GM19397 (cell line): ENCODE measurements around the gene DZIP1L.

Experiments
- ATAC-seq: cut with Tn5 transposase; IDR thresholded peaks from one replicate; pipeline ENCODE4 v1.9.1; 2021; ENCODE audit warnings: mild to moderate bottlenecking, moderate library complexity; ENCODE audit not compliant: unreplicated experiment

DZIP1L gene

DNA sequence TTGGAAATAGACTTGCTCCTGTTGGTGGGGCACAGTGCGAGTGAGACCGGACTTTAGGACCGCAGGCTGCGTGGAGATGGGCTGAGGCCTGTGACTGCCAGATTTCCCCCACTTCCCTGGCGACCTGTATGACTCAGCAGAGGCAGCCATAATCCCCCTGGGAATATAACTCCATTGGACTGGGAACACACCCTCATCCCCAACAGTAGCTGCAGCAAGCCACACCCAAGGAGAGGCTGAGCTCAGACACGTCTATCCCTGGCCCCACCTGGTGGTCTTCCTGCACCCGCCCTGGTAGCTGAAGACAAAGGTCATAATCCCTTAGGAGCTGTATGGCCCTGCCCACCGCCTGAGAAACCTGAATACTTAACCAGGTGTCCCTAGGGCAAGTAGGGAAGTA, 42.6 kb downstream of the DZIP1L start:
- ATAC-seq, result no peak

DNA sequence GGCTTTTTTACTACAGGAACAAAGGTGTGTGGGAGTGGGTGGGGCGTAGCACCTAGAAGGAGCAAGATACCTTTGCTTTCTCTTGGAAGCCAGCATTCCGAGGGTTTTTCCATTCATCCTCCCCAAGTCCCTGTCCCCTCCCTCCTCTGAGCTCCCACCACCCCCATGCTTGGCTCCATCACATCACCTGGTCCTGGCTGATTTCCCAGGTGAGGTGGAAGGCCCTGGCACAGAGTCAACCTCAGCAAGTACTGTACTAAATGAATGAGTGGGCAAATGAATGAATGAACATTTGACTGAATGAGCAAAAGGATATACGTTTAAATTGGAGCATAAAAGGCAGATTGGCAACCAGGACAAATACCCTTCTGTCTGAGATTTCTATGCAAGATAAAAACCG, 45.4 kb downstream of the DZIP1L start:
- no peak for ATAC-seq

DNA sequence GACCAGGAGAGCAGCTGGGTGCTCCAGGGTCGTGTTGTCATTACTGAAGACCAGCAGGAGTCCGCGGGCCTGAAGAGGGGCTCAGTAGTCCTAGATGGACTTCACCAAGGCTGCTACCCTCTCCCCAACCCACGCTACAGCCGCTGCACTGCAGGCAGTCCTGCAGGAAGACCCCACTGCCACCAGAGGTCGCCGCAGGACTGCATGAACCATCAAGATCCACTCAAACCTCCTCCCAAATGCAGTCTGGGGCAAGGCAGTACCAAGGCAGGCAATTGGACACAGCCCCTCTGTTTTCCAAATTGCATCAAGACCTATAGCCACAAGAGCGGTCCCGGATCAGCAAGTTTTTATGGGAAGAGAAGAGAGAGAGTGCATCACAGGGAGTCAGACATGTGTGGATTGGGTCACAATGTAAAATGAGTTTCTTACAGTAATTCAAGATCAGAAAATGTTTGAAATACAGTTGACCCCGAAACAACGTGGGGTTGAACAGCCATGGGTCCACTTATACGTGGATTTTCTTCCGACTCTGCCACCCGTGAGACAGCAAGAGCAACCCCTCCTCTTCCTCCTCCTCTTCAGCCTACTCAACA, 46.7 kb downstream of the DZIP1L start:
- peak; percentile 60 for ATAC-seq

DNA sequence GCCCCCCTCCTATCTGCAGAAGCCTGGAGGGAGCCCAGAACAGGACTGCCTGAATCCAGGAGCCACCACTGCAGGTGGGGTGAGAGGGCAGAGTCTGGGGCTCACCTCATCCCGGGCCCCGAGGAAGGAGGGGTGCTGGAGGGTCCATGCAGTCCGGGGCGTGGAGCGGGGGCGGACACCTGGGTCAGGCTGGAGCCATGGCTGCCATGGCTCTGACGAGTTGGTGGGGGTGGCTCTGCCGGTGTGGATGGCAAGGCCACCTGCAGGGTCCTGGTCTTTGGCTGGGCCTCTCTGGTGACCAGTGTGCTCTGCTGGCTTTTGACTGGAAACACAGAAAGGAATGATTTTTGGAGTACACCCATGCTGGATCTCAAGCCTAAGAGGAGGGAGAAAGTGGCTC, 47.4 kb downstream of the DZIP1L start:
- ATAC-seq, result no peak

DNA sequence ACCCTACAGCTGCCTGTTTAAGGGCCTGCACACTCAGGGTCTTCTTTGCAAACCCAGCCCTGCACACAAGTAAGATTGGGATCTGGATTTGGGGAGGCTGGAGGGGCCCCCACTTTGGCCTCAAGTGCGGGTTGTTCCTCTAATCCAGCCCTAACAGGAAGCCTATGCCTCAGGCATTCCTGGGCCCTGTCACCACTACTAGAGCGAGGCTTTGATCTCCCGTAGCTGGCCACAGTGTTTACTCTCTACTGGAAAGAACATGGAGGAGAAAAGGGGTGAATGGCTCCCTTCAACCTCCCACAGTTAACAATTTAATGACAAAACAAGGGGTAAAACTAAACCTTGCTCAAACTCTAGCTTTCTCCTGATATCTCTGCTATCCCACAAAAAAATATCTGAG, 48.4 kb downstream of the DZIP1L start:
- ATAC-seq, result no peak

DNA sequence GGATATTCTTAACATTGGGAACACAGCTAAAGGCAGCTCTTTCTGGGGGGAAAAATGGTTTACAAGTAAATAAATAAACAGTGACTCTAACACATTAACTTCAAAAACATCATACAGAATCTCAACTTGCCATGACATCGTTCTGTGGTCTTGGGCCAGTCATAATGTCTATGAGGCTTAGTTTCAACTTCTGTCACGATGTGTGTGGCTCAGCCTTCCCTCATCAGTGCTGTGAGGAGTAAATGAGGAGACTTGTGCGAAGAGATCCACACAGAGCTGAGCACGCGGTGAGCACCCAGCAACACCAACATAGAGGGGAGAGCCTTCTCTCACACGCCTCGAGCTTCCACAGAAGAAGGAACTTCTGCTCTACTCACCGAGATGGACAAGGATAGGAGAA, 49.0 kb downstream of the DZIP1L start:
- ATAC-seq, result peak; percentile 67

DNA sequence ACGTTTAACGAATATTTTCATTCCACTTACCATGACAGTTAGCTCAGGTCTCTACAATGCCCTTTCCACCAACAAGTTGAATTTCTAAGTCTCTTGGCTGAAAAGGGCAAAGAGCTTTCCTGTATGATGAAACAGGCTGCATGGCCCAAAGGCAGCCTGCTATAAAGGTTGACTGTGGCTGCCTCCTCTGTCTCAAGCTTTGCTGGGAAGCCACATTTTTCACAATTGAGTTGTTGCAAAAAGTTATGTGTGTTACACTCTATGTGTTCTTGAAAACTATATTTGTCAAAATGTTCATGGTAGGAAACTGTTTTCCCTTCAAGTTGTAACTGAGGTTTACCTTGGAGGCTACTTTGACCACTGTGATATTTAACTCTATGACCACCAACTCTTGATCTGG, 49.5 kb downstream of the DZIP1L start:
- peak; percentile 12 for ATAC-seq

DNA sequence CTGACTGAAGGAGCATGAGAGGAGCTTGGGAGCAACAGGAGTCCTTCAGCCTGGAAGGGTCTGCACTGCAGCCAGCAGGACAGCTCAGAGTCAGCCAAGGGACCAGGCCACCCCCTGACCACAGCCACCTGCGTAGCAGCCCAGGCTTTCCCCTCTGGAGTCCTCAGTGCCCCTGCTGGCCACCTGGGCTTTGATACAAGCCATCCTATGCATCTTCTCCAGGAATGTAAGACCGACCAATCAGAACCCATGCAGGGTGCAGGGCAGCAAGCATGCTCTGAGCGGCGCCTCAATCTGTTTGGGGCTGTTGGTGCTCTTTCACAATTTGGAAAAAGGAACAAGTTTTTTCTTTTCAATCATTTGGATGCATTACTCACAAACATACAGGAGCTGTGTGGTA, 52.0 kb downstream of the DZIP1L start:
- ATAC-seq, result no peak

DNA sequence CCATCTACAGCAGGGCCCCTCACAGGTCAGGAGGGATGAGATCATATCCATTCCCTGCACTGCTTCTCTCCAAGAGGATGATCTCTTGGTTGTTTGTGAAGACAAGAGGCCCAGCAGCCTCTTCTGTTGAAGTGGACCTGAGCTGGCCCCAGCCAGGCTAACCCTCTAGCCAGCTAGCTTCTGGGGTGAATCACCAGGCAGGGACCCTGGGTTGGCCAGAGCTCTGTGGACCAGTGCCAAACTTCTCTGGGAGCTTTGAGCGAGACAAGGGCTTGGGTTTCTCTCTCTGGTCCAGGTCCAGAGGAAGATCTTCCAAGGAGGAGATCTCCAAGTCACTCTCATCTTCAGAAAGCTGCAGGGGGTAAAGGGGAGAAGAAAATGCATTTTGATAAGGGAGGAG, 52.8 kb downstream of the DZIP1L start:
- no peak for ATAC-seq

DNA sequence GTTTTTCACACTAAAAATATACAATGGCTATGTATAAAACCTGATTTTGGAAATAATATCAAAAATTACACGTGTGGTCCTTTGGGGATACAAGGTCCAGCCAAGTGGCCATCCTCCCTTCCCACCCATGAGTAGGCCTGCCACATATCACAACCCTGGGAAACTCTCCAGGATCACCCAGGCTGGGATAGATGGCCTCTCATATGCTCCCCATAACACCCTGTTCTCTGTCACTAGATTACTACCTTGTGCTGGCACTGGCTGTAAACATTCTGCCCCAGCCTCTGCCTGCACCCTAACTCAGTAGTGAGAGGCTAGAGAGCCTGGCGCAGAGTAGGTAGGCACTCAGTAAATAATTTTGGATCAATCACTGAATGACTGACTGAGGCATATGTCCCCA, 53.4 kb downstream of the DZIP1L start:
- no peak for ATAC-seq

DNA sequence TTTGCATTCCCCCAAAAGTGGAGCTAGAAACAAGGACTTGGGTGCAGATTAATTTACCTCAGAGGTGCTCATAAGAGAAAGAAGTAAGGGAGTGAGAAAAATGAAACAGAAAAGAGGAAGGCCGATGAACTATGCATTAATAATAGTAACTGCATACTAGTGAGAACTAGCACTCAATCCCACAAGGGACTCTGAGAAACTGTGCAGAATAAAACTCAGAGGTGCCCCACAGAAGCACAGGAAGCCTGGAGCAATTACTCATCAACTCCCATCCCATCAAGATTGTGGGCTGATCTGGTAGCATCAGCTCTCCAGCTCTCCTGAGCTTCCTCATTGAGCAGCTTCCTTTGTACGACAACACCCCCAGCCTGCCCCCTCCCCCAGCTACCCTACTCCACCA, 54.6 kb downstream of the DZIP1L start:
- ATAC-seq, result no peak

DNA sequence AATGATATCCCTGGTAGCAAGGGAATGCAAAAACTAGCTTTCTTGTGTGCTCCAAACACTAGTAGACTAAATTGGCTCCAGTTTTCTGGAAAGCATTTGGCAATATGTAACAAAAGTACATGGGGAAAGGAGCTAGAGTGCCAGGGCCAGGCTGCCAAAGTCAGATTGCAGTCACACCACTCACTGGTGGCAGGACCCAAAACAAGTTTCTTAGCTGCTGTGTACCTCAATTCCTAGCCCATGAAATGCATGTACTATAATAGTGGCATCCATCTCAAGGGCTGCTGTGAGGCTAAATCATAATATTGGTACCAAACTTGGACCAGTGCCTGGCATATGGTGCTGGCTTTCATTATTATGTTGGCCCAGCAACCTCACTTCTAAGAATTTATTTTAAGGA, 56.1 kb downstream of the DZIP1L start:
- ATAC-seq, result no peak

DNA sequence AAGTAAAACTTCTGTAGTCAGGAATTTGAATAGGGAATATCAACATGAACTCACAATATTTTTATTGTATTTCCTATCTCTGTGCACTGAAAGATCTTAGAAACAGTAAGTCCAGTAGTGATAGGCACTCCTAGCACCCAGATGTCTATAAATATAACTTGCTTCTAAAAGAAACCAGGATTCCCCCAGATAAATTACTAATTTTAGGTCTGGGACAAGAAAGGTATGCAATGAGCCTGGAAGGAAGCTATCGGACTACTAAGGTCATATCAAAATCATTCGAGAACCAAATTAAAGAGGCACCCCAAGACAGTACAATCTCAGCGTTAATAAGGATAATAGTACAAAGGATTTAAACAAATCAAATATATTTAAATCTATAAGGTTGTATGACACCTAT, 58.0 kb downstream of the DZIP1L start:
- ATAC-seq, result no peak

DNA sequence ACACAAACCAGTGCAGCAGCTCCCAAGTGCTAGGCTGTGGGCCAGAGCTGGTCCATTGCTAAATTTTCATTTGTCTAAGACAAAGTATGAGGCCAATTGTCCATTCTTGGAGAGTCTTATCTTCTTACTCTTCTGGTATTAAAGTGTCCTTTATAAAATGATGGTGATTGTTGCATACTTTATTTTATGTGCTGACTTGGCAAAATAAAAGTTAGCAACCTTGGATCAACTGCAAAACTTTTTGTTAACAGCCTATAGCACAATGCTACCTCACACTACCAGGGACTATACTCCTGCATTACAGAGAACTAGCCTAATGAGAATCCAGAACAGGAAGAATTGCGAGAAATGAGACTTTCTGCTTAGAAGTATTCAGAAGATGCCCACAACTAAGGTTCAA, 61.4 kb downstream of the DZIP1L start:
- no peak for ATAC-seq

DNA sequence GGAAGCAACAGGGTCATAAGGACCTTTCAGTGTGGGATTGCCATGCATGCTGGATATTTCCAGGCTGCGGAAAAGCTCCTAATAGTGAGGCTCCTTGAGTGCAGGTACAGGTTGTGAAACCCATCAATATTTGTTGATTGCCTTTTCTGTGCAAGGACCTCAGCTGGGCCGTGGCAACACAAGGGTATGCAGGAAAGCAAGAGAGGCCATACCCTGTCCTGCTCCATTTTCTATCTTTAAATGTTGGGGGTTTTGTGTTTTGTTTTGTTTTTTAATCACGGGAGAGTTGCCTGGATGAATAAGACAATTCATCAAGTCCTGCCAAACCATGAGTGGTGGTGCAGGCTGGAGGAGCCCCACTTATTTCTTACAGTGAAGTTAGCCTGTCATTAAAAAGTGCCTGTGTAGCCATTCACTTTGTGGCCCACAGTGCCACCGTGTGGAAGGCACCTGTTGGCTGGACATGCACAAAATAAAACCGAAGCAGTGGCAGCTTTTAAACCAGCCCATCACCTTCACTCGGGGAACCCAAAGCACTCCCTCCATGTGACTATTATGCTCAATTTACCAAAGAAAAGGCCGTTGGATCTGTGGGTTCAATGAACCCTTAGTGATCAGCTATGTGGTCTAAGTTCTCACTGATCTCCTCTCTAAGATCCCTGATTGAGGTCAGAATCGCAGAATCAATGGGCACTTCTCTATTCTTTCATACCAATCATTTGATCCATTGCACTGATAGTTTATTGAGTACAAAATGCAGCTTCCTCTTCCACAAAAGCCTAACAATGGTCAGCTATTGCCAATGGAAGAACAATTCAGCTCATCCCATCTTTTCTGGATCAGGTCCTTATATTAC, 63.2 kb downstream of the DZIP1L start:
- ATAC-seq, result peak; percentile 77

DNA sequence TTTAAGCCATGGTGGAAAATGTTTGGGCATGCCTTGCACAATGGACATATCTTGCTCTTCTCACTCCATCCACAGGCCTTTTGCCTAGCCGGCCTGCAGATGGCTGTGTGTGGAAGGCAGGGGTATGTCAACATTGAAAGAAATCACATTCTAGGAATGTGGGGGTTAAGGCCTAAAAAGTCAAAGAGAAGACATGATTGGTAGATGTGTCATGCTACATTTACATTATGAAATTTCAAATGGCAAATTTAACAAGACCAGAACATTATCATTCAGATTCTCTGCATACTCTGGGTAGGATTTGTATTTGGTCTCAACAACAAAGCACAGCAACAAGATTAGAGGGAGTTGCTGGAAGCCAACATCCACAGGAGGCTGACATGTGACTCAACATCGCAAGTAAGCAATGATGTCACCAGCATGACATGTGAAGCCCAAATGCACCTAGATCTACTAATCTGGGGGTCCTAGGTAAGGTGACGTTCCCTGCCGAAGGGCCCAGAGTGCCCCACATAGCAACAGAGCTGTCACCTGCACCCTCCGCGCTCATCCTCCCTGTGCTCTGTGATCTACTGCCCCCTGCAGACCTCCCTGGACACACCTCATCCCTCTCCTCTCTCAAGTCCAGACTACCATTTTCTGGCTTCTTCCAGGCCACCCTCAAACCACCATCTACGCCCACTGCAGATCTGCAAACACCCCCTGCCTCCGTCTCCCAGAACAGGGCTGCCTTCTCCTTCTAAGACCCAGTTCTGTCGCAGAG, 66.1 kb downstream of the DZIP1L start:
- no peak for ATAC-seq

DNA sequence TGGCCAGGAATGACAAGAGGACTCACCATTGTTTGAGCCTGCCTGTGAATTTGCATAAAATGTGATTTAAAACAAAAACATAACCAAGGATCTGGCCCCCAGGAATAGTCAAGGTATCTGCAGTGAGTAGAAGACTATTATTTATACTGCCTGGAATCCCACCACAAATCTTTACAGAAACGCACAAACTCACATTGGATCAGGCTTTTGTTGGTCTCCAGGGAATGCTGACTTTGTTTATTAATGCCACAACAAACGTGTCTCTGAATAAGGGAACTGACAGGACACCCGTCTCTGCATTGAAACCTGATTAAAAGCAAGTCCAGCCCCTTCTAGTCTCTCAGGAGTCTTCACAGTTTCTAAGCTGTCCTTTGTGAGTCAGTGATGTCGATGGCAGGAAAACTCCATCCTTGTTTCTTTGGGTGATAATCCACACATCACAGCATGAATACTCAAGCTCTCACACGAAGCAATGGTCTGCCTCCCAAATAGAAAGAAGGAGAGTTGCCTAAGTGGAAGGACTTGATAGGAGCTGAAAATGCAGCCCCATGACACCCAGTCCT, 67.7 kb downstream of the DZIP1L start:
- no peak for ATAC-seq

DNA sequence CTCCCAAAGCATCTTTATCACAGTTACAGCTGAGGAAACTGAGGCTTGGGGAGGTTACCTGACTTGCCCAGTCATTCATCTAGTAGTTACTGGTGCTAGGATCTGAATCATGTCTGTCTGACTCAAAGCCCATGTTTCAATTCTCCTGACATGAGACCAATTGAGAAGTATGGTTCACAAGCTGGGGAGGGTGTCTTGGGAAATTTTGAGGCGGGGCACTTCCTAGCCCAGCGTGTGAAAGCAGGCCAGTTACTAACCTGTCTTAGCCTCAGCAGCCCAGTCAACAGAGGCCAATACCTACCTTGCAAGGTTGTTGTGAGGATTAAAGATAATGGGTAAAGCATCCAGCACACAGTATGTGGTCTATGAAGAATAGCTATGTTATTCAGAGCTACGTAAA, 68.5 kb downstream of the DZIP1L start:
- no peak for ATAC-seq

DNA sequence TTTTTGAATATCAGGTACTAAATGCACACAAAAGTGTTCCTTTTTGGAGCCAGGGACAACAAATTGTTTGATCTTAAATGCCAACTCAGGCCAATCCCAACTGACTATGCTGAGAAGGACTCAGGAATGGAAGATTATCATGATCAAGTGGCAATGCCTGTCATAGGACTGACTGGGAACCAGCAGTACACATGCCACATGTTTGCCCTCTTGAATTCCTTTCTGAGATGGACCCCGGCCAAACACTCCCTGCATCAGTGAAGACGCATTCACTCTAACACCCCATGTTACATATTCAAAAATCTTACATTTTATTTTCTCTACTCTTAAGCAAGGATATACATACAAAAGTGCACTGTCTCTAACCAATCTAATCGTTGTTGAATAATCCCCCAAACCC, 69.3 kb downstream of the DZIP1L start:
- no peak for ATAC-seq

DNA sequence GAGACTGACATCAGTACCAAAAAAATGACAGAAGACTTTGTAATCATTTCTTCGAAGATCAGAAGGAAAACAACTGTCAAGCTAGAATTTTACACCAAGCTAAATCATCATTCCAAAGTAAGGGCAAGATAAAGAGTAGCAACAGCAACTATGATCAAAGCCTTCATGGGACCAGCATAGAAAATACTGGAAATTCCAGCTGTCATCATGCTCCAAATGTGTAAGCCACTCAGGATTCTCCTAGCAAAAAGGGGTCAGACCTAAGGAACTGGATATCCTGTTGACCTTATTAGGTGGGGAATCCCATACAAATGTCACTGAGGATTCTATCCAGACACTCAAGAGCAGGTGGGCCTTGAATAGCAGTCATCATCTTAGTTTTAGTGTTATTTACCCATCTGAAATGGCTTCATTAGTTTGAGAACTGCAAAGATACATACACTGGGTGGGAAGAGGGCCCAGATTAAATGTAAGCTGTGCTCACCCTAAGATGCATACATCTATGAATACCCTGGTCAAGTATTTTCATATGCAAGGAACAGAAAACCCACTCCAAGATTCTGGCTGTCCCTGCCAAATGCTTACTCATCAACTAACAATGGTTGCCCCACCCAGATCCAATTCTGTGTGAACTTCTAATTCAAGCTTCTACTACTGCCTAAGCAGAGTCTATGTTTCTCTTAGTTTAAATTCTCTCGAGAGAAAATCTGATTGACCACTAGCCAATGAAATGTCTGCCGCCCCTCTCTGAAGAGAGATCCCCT, 72.0 kb downstream of the DZIP1L start:
- ATAC-seq, result no peak

DNA sequence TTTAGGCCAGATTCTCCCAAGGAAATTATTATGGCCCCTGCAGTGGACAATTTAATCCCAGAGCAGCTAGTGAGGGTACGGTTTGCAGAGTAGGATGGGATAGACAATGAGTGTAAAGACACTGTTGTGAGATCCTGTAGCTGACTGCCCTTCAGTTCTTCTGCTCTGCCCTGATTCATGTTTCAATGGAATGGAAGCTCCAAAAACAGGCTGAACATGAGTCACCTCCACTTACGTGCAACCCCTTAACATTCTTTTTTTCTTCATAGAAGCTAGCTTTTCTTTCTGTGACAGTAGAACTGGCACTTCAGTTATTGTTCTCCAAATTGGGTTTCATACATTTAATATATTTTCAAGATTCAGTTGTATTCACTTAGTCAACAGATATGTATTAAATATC, 73.4 kb downstream of the DZIP1L start:
- no peak for ATAC-seq
